ENCODE results near the gene FAP.

- TF ChIP-seq CTCF (IDR thresholded peaks at IDR 0.05), result no peak
- no peak for TF ChIP-seq POLR2A (IDR thresholded peaks at IDR 0.05)
These were observed 10.0 kb downstream of the FAP start for GRCh38 chr2:162233197-162233596.
